HG03432 (cell line): Measurements from ENCODE around the gene KCNG2.

Experiments
- ATAC-seq: cut with Tn5 transposase; IDR thresholded peaks from one replicate; pipeline ENCODE4 v1.9.1; 2021; ENCODE audit warnings: mild to moderate bottlenecking, moderate library complexity; ENCODE audit not compliant: unreplicated experiment

KCNG2 gene

DNA sequence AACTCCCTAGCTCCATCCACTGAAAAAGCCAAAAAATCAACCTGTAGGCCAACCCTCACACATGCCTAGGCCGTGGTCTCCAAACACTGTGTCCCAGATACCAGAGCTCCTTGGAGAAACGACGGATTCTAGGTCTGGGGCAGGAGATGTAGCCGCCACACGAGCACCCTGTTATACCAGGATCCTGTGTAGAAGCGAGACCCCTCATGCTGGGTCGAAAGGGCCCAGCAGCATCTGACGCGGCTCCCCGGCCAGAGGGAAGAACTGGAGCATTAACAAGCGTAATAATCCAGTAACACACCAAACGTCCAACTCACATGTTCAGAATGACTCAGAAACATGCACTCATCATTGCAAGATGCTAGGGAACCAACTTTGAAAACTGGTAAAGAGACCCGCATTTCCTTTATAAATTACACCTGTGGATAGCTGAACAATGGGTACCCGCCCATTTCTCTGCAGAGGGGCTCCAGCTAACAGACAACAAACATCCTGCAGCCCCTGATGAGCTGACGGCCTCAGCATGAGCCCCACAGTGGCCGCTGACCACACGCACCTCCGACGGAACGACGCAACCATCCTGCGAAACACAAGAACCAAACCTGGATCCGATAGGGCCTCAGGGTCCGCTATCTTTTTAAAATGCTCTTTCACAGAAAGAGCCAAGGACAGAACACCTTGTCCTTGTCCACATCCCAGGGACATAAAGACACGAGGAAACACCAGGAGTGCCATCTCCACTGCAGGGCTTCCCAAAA, 139.5 kb downstream of the KCNG2 start:
- no peak for ATAC-seq

GRCh38 chr18:79938196-79938595, 140.5 kb downstream of the KCNG2 start:
- no peak for ATAC-seq

DNA sequence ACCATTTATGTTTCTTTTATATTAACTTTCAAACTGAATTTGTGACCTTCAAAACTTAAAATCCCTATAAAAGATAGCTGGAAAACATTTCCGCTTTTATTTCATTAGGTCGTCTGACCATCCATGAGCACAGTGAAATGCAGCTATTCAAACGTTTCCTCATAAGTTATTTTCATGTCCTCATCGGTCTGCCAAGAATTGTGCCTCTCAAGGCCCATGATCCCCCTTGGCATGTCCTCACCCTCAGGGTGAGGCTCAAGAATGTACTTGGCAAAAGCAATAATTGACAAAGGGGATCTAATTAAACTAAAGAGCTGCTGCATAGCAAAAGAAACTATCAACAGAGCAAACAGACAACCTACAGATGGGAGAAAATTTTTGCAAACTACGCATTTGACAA, 141.4 kb downstream of the KCNG2 start:
- ATAC-seq: no peak

DNA sequence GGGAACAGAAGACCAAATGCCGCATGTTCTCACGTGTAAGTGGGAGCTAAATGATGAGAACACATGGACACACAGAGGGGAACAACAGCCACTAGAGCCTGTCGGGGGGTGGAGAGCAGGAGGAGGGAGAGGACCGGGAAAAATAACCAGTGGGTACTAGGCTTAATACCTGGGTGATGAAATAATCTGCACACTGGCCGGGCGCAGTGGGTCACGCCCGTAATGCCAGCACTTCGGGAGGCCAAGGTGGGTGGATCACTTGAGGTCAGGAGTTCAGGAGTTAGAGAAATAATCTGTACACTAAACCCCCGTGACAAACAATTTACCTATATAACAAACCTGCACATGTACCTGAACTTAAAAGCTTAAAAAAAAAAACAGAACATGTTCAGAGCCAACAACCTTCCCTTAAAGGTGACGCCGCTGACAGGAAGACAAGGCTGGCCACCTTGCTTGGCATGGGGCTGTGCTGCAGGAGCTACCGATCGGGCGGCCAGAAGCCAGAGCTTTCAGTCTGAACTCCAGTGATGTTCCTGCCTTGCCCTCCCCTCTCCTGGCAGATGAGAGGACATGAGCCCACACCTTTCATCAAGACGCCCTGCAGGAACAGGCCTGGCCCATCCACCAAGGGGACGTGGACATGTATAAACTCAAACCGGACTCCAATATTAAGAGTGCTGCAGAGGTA, 142.5 kb downstream of the KCNG2 start:
- no peak for ATAC-seq

DNA sequence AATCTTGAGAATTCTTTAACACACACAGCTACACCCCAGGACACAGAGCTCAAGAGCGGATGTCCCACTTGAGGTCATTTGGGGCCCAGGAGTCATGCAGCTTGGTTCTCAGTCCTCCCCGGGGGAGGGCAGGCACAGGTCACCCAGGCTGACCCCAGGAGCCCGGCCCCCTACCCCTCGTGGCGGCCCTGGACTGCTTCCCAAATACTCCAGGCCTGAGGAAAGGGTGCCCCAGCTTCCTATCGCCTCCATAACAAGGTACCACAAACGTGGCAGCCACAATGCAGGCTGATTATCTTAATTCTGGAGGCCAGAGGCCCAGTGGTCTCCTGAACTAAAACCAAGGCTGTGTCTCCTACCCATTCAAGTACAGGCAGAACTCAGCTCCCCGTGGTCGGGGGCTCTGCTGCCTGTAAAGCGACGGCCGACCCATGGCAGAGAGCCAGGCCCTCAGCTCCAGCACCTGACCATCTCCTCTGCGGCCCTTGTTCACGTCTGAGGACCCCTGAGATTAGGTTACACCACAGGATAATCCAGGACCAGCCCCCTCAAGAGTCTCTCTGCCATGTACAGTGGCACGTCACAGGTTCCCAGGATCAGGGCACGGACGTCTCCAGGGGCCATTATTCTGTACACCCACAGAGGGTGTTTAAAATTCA, 143.2 kb downstream of the KCNG2 start:
- no peak for ATAC-seq

DNA sequence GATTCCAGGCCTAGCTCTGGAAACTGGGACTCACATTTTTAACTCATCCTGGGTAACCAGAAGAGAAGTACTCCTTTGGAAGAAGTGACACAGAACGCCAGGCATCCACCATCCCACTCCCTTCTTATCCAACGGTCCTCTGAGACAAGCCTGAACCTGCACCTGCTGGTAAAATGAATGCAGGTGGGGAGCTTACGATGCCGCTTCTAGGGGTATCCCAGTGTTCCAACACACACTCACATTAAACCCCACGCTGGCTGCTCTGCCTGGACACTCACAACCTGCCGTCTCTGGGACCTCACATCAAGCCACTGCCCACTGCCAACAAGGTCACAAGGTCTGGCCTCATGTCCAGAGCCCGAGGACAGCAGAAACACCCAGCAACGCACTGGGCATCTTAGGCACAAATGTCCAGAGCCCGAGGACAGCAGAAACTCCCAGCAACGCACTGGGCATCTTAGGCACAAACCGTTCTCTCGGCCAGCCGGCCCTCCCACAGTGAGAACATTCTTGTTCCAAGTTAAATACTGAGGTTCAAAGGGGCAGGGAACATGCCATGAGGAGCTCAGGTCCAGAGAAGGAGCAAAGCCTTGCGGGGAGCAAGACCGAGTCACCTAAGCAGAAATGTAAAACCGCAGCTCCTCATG, 143.9 kb downstream of the KCNG2 start:
- no peak for ATAC-seq

- no peak for ATAC-seq
Measured at GRCh38 chr18:79942211-79942610, 144.5 kb downstream of the KCNG2 start.

GRCh38 chr18:79942786-79943607, 145.3 kb downstream of the KCNG2 start:
- no peak for ATAC-seq

- no peak for ATAC-seq
Measured at GRCh38 chr18:79943608-79944125, 145.9 kb downstream of the KCNG2 start.

GRCh38 chr18:79944126-79944731, 146.5 kb downstream of the KCNG2 start:
- peak; percentile 76 for ATAC-seq

GRCh38 chr18:79944746-79945117, 147.0 kb downstream of the KCNG2 start:
- ATAC-seq: no peak

GRCh38 chr18:79945118-79946042, 147.6 kb downstream of the KCNG2 start:
- no peak for ATAC-seq

- no peak for ATAC-seq
Measured at GRCh38 chr18:79947054-79947755, 149.5 kb downstream of the KCNG2 start.

DNA sequence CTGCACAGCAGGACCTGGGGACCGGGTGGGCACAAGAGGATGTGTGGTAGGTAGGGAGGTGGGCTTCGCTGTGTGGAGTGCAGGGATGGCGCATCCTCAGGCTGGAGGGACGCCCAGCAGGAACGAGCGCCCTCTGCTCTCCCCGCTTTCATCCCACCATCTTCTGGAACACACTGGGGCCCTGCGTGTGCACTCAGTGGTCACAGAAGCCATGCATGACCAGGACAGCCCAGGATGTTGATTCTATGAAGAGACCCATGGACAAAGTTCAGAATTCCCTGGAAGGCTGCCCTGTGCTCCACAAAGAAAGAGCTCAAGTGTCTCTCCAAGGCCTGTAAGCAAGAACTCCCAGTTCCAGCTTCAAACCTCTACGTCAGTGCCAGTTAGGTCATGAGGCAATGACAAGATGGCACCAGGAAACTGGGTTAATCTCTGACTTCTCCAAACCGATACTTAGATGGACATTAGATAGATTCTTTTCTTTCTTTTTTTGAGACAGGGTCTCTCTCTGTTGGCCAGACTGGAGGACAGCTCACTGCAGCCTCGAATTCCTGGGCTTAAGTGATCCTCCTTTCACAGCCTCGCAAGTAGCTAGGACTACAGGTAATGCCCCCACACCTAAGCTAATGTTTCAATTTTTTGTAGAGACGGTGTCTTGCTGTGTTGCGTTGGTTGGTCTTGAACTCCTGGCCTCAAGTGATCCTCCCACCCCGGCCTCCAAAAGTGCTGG, 150.3 kb downstream of the KCNG2 start:
- ATAC-seq: no peak

- ATAC-seq: no peak
Measured at GRCh38 chr18:79948719-79949411, 151.1 kb downstream of the KCNG2 start.
